ENCODE data around the gene ACSS3. TPM values are rescaled to one million over a fixed set of nuclear protein-coding genes. Genes with fewer than 3 reads are reported as not detected.

The ACSS3 gene
- total RNA-seq, 1 experiment from 2014 or later, result 7.7 TPM

DNA sequence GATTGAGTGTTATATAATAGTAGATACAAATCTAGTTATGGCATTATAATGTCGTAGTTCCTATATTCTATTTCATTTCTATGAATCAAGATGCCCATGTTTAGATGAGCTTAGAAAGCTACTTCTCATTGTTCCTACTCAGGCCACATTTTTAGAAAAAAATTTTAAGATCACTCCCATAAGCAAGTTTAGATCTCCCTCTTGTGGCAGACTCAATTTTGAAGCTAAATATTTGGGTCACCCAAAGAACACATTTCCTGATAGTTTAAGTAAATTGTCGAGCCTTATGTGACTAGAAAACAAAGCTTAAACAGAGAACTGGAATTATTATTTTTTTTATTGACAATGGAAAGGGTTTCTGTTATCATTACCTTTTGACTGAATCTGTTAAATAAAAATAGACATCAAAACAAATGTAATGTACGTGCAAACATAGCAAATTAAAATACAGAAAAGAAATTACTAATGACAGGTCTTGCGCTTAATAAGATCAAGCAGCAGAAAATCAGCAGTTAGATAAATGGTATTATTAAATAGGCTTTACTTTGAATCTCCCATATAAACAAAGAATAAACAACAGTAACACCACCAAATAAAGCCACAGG is 180.2 kb downstream of the ACSS3 start:
- Histone ChIP-seq H3K4me3 (ENCODE audit: low read depth, low read length, poor library complexity, severe bottlenecking) (no peak overlapping the region), H3K4me1 (ENCODE audit: insufficient read depth, low read length, poor library complexity, severe bottlenecking) (peaks cover 32% of the 10 kb centered on the region), H3K36me3 (ENCODE audit: insufficient read depth, low read length, poor library complexity, severe bottlenecking) (no peaks in the 10 kb centered on the region), H3K9me3 (ENCODE audit: low read depth, low read length, poor library complexity, severe bottlenecking) (no peaks in the 10 kb centered on the region), H3K27me3 (replicated peaks; ENCODE audit: insufficient read depth, low read depth, low read length, poor library complexity) (no peaks in the 10 kb centered on the region), H3K27ac (ENCODE audit: low read depth, low read length, poor library complexity, severe bottlenecking) (no peak overlapping the region)
- CTCF ChIA-PET, result interaction anchor here (0.6 to 1.6 kb wide), 5 partner anchors 9 to 1064 kb away, joined by 3 to 17 read pairs (median 5); no protein-coding TSS in a partner anchor
- intact Hi-C loops (cut with micrococcal nuclease; ENCODE audit: unreplicated experiment), result loop anchor here (2.0 to 10.0 kb wide), 7 partner anchors 113 to 1061 kb away; no protein-coding TSS in a partner anchor
- BruUV-seq (replicated peaks), result no TSS peak
- peak; percentile 84 for DNase-seq (ENCODE audit: low spot score)
- no peak for TF ChIP-seq EZH2 (IDR thresholded peaks at IDR 0.05; ENCODE audit: borderline replicate concordance, low read depth, low read length, poor library complexity, severe bottlenecking)
- TF ChIP-seq, protein P1, sequence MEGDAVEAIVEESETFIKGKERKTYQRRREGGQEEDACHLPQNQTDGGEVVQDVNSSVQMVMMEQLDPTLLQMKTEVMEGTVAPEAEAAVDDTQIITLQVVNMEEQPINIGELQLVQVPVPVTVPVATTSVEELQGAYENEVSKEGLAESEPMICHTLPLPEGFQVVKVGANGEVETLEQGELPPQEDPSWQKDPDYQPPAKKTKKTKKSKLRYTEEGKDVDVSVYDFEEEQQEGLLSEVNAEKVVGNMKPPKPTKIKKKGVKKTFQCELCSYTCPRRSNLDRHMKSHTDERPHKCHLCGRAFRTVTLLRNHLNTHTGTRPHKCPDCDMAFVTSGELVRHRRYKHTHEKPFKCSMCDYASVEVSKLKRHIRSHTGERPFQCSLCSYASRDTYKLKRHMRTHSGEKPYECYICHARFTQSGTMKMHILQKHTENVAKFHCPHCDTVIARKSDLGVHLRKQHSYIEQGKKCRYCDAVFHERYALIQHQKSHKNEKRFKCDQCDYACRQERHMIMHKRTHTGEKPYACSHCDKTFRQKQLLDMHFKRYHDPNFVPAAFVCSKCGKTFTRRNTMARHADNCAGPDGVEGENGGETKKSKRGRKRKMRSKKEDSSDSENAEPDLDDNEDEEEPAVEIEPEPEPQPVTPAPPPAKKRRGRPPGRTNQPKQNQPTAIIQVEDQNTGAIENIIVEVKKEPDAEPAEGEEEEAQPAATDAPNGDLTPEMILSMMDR (conservative IDR thresholded peaks at IDR 0.05; ENCODE audit: low read depth, low read length), result peak; percentile 78
- POLR2A ChIA-PET (ENCODE audit: low non-redundant PET), result no interaction called here

DNA sequence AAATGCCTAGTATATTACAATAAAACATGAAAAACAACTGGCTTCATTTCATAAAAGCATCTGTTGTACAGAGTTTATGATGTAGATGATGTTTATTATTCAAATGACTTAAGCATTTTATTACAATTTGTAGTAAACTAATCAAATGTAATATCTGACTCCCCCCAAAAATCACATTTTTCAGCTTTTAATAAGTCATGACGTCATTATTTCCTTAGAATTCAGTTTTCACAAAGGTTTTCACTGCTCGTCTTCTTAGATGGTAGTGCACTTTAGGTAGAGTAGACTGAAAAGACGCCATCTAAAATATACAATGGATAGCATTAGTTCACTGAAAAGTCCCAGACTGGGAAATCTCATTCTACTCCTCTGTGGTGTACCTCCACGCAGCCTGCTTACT is 181.5 kb downstream of the ACSS3 start:
- intact Hi-C loops (cut with micrococcal nuclease; ENCODE audit: unreplicated experiment), result loop anchor here (2.0 to 10.0 kb wide), 7 partner anchors 115 to 1062 kb away; no protein-coding TSS in a partner anchor
- DNase-seq (ENCODE audit: low spot score), result no peak
- Histone ChIP-seq H3K4me1 (ENCODE audit: insufficient read depth, low read length, poor library complexity, severe bottlenecking) (peaks cover 33% of the 10 kb centered on the region), H3K36me3 (ENCODE audit: insufficient read depth, low read length, poor library complexity, severe bottlenecking) (no peaks in the 10 kb centered on the region), H3K27ac (ENCODE audit: low read depth, low read length, poor library complexity, severe bottlenecking) (no peak overlapping the region), H3K4me3 (ENCODE audit: low read depth, low read length, poor library complexity, severe bottlenecking) (no peak overlapping the region), H3K9me3 (ENCODE audit: low read depth, low read length, poor library complexity, severe bottlenecking) (no peaks in the 10 kb centered on the region), H3K27me3 (replicated peaks; ENCODE audit: insufficient read depth, low read depth, low read length, poor library complexity) (no peaks in the 10 kb centered on the region)
- ChIA-PET CTCF (no interaction called here), POLR2A (ENCODE audit: low non-redundant PET) (no interaction called here)
- TF ChIP-seq, protein P1 (conservative IDR thresholded peaks at IDR 0.05; ENCODE audit: low read depth, low read length), result no peak
- TF ChIP-seq EZH2 (IDR thresholded peaks at IDR 0.05; ENCODE audit: borderline replicate concordance, low read depth, low read length, poor library complexity, severe bottlenecking), result no peak
- BruUV-seq (replicated peaks), result no TSS peak

DNA sequence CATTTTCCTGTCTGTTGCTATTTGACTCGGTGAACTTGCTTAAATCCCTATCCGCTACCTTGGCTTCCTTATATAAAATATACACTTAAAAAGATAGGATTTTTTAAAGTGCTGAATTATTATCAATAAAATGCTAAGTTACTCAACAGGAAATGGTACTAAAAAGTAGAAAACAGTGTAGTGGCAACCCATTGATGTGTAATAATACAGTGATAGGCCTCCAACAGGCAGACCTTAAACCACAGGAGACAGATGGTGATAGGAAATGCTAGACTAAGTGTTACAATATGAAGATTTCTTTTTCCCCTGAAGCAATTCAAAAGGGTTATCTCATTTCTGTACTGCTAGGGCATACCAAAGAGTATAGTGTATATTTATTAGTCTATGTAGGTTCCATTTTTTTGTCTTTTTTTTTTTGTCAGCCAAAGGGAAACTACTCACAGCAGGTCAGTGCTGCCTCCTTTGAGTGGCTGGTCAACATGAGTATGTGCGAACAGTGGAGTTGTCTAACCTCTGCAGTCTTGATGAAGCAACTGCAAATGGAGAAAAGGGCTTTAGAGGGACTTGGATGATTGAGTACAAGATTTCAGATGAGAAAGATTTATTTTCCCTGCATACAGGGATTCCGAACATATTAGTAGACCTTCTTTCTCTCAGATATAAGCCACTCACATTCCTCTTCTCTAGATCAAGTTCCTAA is 183.8 kb downstream of the ACSS3 start:
- ChIA-PET POLR2A (ENCODE audit: low non-redundant PET) (no interaction called here), CTCF (no interaction called here)
- Histone ChIP-seq H3K4me3 (ENCODE audit: low read depth, low read length, poor library complexity, severe bottlenecking) (no peak overlapping the region), H3K4me1 (ENCODE audit: insufficient read depth, low read length, poor library complexity, severe bottlenecking) (peaks cover 33% of the 10 kb centered on the region), H3K27ac (ENCODE audit: low read depth, low read length, poor library complexity, severe bottlenecking) (no peak overlapping the region), H3K36me3 (ENCODE audit: insufficient read depth, low read length, poor library complexity, severe bottlenecking) (no peaks in the 10 kb centered on the region), H3K9me3 (ENCODE audit: low read depth, low read length, poor library complexity, severe bottlenecking) (no peaks in the 10 kb centered on the region), H3K27me3 (replicated peaks; ENCODE audit: insufficient read depth, low read depth, low read length, poor library complexity) (no peaks in the 10 kb centered on the region)
- DNase-seq (ENCODE audit: low spot score), result peak; percentile 69
- no peak for TF ChIP-seq EZH2 (IDR thresholded peaks at IDR 0.05; ENCODE audit: borderline replicate concordance, low read depth, low read length, poor library complexity, severe bottlenecking)
- TF ChIP-seq, protein P1 (conservative IDR thresholded peaks at IDR 0.05; ENCODE audit: low read depth, low read length), result 0 out of 2 replicates have a peak, but pooled peaks have one; percentile 14
- BruUV-seq (replicated peaks), result no TSS peak
- intact Hi-C loops (cut with micrococcal nuclease; ENCODE audit: unreplicated experiment), result no loop called here

Measured in A673 (cell line).